Chondrocyte (in vitro differentiated cells): ENCODE measurements around the gene SPG21. TPM values are rescaled to one million over a fixed set of nuclear protein-coding genes. Genes with fewer than 3 reads are reported as not detected.

ENCODE experiments used
- DNase-seq: peaks from one replicate; pipeline ENCODE4 v3.0.0; 2021; ENCODE audit warnings: mixed read lengths, low spot score
- H3K27ac Mint-ChIP-seq: one replicate; pipeline ENCODE4 v1.8.0; 2021; ENCODE audit warnings: mild to moderate bottlenecking, moderate library complexity, mixed read lengths; ENCODE audit not compliant: unreplicated experiment
- H3K27me3 Mint-ChIP-seq: 2 replicates; pipeline ENCODE4 v1.8.0; 2021; ENCODE audit warnings: low read depth, mixed read lengths
- H3K36me3 Mint-ChIP-seq: 2 replicates; pipeline ENCODE4 v1.8.0; 2021; ENCODE audit warnings: low read depth, mixed read lengths
- H3K4me1 Mint-ChIP-seq: 2 replicates; pipeline ENCODE4 v1.8.0; 2021; ENCODE audit warnings: low read depth, mild to moderate bottlenecking, mixed read lengths
- H3K4me3 Mint-ChIP-seq: one replicate; pipeline ENCODE4 v1.8.0; 2021; ENCODE audit warnings: mild to moderate bottlenecking, moderate library complexity, mixed read lengths; ENCODE audit not compliant: unreplicated experiment
- H3K9me3 Mint-ChIP-seq: 2 replicates; pipeline ENCODE4 v1.8.0; 2021; ENCODE audit warnings: low read depth, mixed read lengths
- CTCF ChIP-seq: fragments of 200-600 bp; sonication (generic); IDR thresholded peaks from 2 replicates; pipeline ENCODE4 v1.5.0; 2021; ENCODE audit warnings: antibody characterized with exemption, mild to moderate bottlenecking, moderate library complexity
- total RNA-seq: library from RNA; stranded (reverse); gene quantifications from 3 replicates; pipeline ENCODE4 v1.2.1, GENCODE V29; 2021

Gene SPG21
- total RNA-seq, 1 donor from 2014 or later: 80.5 TPM

DNA sequence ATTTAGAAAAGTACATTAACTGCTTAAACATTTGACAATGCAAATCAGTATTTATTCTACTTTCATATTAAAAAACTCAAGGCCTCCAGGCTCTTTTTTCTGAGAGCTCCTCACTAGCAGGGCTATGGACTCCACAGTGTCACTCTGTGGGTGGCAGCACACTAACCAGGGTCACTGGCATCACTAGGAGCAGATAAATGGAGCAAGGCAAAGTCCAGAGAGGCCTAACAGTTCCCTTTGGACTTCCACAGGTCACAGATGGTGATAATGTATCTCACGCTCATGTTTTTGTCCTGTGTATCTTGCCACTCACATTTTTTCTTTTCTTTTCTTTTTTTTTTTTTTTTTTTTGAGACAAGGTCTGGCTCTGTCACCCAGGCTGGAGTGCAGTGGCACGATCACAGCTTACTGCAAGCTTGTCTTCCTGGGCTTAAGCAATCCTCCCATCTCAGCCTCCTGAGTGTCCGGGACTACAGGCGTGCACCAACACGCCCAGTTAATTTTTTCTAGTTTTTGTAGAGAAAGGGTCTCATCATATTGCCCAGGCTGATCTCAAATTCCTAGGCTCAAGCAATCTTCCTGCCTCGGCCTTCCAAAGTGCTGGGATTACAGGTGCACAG, 7.8 kb downstream of the SPG21 start:
- TF ChIP-seq CTCF: no peak
- DNase-seq: no peak
- peaks cover 18% of the 10 kb centered on the region for H3K4me1 Mint-ChIP-seq
- H3K36me3 Mint-ChIP-seq: peaks cover 19% of the 10 kb centered on the region
- H3K27ac Mint-ChIP-seq: no peak overlapping the region
- H3K4me3 Mint-ChIP-seq: no peak overlapping the region
- no peaks in the 10 kb centered on the region for H3K27me3 Mint-ChIP-seq
- H3K9me3 Mint-ChIP-seq: no peaks in the 10 kb centered on the region

- TF ChIP-seq CTCF: no peak
- Mint-ChIP-seq H3K9me3 (no peaks in the 10 kb centered on the region), H3K27me3 (no peaks in the 10 kb centered on the region), H3K4me3 (no peak overlapping the region), H3K36me3 (peaks cover 26% of the 10 kb centered on the region), H3K4me1 (peaks cover 3% of the 10 kb centered on the region), H3K27ac (no peak overlapping the region)
- no peak for DNase-seq
Measured at GRCh38 chr15:64979252-64979710, 10.4 kb downstream of the SPG21 start.

GRCh38 chr15:64975390-64975789, 14.3 kb downstream of the SPG21 start:
- no peaks in the 10 kb centered on the region for H3K4me1 Mint-ChIP-seq
- no peak for DNase-seq
- no peaks in the 10 kb centered on the region for H3K9me3 Mint-ChIP-seq
- no peak for TF ChIP-seq CTCF
- H3K27me3 Mint-ChIP-seq: no peaks in the 10 kb centered on the region
- peaks cover 30% of the 10 kb centered on the region for H3K36me3 Mint-ChIP-seq
- H3K4me3 Mint-ChIP-seq: no peak overlapping the region
- no peak overlapping the region for H3K27ac Mint-ChIP-seq

DNA sequence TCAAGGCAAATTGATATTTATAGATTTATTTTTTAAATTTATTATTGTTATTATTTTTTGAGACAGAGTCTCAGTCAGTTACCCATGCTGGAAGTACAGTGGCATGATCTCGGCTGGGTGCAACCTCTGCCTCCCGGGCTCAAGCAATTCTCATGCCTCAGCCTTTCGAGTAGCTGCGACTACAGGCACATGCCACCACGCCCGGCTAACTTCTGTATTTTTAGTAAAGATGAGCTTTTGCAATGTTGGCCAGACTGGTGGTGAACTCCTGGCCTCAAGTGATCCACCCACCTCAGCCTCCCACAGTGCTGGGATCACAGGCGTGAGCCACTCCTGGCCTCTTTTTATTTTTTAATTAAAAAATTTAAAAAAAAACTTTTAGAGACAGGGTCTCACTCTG, 19.0 kb downstream of the SPG21 start:
- no peak overlapping the region for H3K4me3 Mint-ChIP-seq
- TF ChIP-seq CTCF: no peak
- no peak overlapping the region for H3K27ac Mint-ChIP-seq
- no peaks in the 10 kb centered on the region for H3K27me3 Mint-ChIP-seq
- peaks cover 21% of the 10 kb centered on the region for H3K36me3 Mint-ChIP-seq
- H3K4me1 Mint-ChIP-seq: no peaks in the 10 kb centered on the region
- no peaks in the 10 kb centered on the region for H3K9me3 Mint-ChIP-seq
- no peak for DNase-seq

GRCh38 chr15:64969401-64969800, 20.3 kb downstream of the SPG21 start:
- Mint-ChIP-seq H3K9me3 (no peaks in the 10 kb centered on the region), H3K27me3 (no peaks in the 10 kb centered on the region), H3K4me3 (no peak overlapping the region), H3K27ac (no peak overlapping the region), H3K4me1 (no peaks in the 10 kb centered on the region), H3K36me3 (peaks cover 28% of the 10 kb centered on the region)
- TF ChIP-seq CTCF: no peak
- DNase-seq: no peak
